GM19455 (cell line): Measurements from ENCODE around the gene OR10J5.

ENCODE experiments used
- ATAC-seq: cut with Tn5 transposase; IDR thresholded peaks from one replicate; pipeline ENCODE4 v1.9.1; 2021; ENCODE audit not compliant: unreplicated experiment

The OR10J5 gene

GRCh38 chr1:159492575-159493323, 43.1 kb downstream of the OR10J5 start:
- no peak for ATAC-seq
